Central memory CD8-positive, alpha-beta T cell (primary cell): ENCODE results near the gene ARHGEF38.

Experiments used
- ATAC-seq: fragments of 150-1000 bp; cut with Tn5 transposase; replicated peaks from 2 replicates; pipeline ENCODE4 v1.10.0; 2022; ENCODE audit warnings: mild to moderate bottlenecking, moderate FRiP score, moderate number of reproducible peaks; ENCODE audit not compliant: poor library complexity, severe bottlenecking; ENCODE audit errors: extremely low read depth
- DNase-seq, 2 donors: peaks; one replicate each; pipeline ENCODE4 v3.0.0; 2021; ENCODE audit warnings: low spot score in 2 of 2
- H3K27ac Mint-ChIP-seq: one replicate; pipeline ENCODE4 v1.8.0; 2022; ENCODE audit warnings: low read depth, mild to moderate bottlenecking, moderate library complexity, mixed read lengths
- H3K27me3 Mint-ChIP-seq: one replicate; pipeline ENCODE4 v1.8.0; 2022; ENCODE audit warnings: mixed read lengths
- H3K36me3 Mint-ChIP-seq: one replicate; pipeline ENCODE4 v1.8.0; 2022; ENCODE audit warnings: mild to moderate bottlenecking, moderate library complexity, mixed read lengths; ENCODE audit not compliant: insufficient read depth
- H3K4me1 Mint-ChIP-seq: one replicate; pipeline ENCODE4 v1.8.0; 2022; ENCODE audit warnings: mixed read lengths
- H3K4me3 Mint-ChIP-seq: one replicate; pipeline ENCODE4 v1.8.0; 2022; ENCODE audit warnings: mild to moderate bottlenecking, moderate library complexity, mixed read lengths
- H3K9me3 Mint-ChIP-seq: one replicate; pipeline ENCODE4 v1.8.0; 2022; ENCODE audit warnings: mixed read lengths

The ARHGEF38 gene

DNA sequence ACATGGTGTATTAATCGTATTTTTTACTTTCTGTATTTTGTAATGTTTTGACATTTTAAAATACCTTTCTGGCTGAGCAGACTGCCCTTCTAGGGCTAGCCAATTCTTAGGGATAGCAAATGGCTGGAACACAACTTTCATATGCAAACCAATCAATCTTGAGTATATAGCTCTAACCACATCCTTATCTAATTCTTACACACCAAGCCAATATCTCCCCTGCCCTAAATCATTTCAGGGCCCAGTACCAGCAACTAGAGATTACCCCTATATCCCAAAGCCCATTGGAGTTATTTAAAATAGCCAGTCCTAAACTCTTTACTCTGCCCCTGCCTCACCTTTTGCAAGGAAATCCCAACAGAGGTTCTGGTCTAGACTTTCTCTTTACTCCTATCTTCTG is 97.8 kb downstream of the ARHGEF38 start:
- Mint-ChIP-seq H3K9me3 (no peaks in the 10 kb centered on the region), H3K4me1 (no peaks in the 10 kb centered on the region), H3K36me3 (no peaks in the 10 kb centered on the region), H3K4me3 (no peak overlapping the region), H3K27me3 (peaks cover 38% of the 10 kb centered on the region), H3K27ac (no peak overlapping the region)
- ATAC-seq (no peak), DNase-seq (no peak)

DNA sequence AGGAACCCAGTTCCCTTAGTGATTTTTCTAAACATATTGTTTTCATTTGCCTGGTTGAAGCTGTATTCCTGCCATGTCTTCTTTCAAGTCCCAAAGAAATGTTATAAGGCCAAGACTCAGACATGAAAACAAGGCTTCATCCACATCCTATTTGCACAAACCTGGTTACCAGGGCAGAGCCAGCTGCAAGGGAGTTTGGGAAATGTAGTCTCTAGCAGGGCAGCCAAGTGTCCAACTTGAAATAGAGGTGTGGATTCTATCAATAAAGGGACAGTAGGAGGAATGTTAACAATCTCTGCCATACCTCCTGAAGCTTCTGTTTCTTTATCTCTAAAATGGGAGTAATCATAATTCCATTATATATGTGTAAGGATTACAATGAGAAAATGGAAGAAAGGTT is 99.5 kb downstream of the ARHGEF38 start:
- DNase-seq: no peak
- Mint-ChIP-seq H3K9me3 (no peaks in the 10 kb centered on the region), H3K4me3 (no peak overlapping the region), H3K36me3 (no peaks in the 10 kb centered on the region), H3K27me3 (peaks cover 38% of the 10 kb centered on the region), H3K27ac (no peak overlapping the region), H3K4me1 (no peaks in the 10 kb centered on the region)
- ATAC-seq: no peak

DNA sequence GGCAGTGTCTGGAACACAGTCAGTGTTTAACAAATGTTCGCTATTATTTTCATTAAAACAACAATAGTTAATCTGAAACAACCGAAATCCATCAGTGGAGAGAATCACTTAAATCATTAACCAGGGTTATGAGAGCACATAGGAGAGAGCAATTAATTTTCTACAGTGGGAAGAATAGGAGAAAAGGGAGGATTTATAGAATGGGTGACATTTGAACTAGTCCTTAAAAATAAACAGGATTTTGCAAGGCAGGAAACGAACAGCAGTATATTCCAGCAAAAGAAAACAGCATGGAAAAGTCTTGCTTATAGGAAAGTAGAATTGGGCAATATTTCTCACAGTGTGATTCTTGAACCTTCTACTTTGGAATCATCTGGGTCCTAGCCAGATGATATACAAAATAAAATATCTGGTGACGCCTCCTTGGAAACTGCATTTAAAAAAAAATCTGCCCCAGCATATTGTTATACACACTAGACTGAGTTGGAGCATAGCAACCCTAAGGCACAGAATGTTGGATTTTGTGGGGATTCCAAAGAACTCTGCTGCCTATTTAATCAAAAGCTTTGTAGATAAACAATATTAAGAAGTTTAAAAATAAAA is 100.0 kb downstream of the ARHGEF38 start:
- Mint-ChIP-seq H3K9me3 (no peaks in the 10 kb centered on the region), H3K27ac (no peak overlapping the region), H3K27me3 (peaks cover 38% of the 10 kb centered on the region), H3K4me1 (no peaks in the 10 kb centered on the region), H3K36me3 (no peaks in the 10 kb centered on the region), H3K4me3 (no peak overlapping the region)
- ATAC-seq (no peak), DNase-seq (no peak)

DNA sequence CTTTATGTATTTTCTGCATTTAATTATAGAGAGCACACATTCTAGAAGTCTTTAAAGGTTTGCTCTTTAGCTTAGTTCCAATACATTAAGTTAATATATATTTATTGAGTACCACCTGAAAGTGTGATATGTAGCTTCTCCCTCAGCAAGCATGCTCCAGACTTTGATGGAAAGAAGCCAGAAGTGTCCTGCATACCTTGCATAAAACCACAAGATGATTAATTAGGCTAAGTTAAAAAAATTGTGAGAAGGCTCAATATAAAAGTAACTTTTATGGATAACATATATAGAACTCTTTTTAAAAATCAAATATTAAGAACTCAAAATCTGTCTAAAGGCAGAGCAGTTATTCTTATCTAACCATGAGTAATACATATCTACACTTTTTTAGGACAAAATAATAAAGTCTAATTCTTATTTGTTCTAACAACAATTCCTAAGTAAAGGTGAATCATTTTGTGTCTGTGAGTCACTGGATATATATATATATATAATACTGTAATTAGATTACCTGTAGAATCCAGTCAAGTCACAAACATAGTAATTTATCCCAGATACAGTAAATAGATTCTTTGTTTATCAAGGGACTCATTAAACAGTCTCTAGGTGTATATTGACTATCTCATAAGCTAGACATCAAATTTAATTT is 104.8 kb downstream of the ARHGEF38 start:
- no peaks in the 10 kb centered on the region for H3K4me1 Mint-ChIP-seq

DNA sequence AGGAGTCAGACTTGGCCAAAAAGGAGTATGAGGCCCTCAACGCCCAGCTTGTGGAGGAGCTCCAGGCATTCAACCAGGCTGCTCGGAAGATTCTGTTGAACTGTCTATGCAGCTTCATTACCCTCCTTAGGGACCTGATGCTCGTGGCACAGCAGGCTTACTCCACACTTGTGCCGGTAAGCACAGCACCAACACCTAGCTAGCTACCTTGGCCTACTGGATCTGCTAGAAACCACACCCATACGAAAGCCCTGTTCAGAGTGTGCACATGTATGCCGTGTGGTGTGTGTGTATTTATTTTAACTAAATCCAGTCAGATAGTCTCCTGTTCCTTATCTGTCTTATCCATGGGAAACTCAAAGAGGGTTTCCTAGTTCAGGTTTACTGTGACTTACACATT is 106.8 kb downstream of the ARHGEF38 start:
- no peaks in the 10 kb centered on the region for H3K9me3 Mint-ChIP-seq
- no peak overlapping the region for H3K4me3 Mint-ChIP-seq
- no peak for ATAC-seq

More for the DNA sequence above, 104.8 kb downstream of the ARHGEF38 start:
- Mint-ChIP-seq H3K27me3 (peaks cover 4% of the 10 kb centered on the region), H3K4me3 (no peak overlapping the region), H3K36me3 (peaks cover 2% of the 10 kb centered on the region), H3K27ac (no peak overlapping the region), H3K9me3 (no peaks in the 10 kb centered on the region)
- ATAC-seq (no peak), DNase-seq (no peak)

DNA sequence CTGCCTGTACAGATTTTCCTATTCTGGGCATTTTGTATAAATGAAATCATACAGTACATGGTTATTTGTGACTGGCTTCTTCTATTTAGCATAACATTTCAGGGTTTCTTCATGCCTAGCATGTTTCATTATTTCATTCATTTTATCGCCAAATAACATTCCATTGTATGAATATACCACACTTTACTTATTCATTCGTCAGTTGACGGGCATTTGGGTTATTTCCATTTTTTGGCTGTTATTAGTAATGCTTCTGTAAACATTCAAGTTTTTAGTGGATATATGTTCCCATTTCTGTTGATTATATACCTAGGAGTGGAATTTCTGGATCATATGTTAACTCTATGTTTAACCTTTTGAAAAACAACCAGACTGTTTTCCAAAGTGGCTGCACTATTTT is 108.6 kb downstream of the ARHGEF38 start:
- DNase-seq (no peak), ATAC-seq (no peak)
- Mint-ChIP-seq H3K4me3 (no peak overlapping the region), H3K4me1 (no peaks in the 10 kb centered on the region), H3K27me3 (peaks cover 18% of the 10 kb centered on the region), H3K36me3 (peaks cover 2% of the 10 kb centered on the region), H3K27ac (no peak overlapping the region), H3K9me3 (no peaks in the 10 kb centered on the region)

More for the DNA sequence above, 106.8 kb downstream of the ARHGEF38 start:
- DNase-seq: no peak
- Mint-ChIP-seq H3K27ac (no peak overlapping the region), H3K36me3 (peaks cover 2% of the 10 kb centered on the region), H3K4me1 (no peaks in the 10 kb centered on the region), H3K27me3 (peaks cover 5% of the 10 kb centered on the region)

DNA sequence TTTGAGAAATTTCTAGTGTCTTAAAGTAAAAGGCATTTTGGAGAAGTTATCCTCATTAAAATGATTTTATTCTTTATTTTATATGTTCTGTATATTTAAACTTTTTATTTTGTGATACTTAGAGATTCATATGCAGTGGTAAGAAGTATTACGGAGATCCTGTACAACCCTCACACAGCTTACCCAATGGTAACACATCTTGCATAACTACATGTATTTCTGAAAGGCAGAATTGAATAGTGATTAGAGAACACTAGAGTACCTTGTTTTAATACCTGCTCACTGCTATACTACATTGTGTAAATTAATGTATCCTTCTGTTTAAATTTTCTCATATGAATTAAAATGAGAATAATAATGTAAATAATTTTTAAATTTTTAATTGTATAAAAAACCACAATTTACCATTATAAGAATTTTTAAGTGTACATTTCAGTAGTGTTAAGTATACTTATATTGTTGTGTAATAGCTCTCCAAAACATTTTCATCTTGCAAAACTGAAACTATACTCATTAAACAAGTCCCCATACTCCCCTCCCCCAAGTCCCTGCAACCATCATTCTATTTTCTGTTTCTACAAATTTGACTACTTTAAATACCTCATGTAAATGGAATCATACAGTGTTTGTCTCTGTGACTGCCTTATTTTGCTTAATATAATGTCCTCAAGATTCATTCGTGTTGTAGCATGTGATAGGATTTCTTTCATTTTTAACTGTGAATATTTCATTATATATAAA is 110.7 kb downstream of the ARHGEF38 start:
- H3K27ac Mint-ChIP-seq: no peak overlapping the region
- peaks cover 29% of the 10 kb centered on the region for H3K27me3 Mint-ChIP-seq
- peaks cover 2% of the 10 kb centered on the region for H3K36me3 Mint-ChIP-seq
- DNase-seq (no peak), ATAC-seq (no peak)
- H3K9me3 Mint-ChIP-seq: no peaks in the 10 kb centered on the region
- no peaks in the 10 kb centered on the region for H3K4me1 Mint-ChIP-seq
- H3K4me3 Mint-ChIP-seq: no peak overlapping the region

DNA sequence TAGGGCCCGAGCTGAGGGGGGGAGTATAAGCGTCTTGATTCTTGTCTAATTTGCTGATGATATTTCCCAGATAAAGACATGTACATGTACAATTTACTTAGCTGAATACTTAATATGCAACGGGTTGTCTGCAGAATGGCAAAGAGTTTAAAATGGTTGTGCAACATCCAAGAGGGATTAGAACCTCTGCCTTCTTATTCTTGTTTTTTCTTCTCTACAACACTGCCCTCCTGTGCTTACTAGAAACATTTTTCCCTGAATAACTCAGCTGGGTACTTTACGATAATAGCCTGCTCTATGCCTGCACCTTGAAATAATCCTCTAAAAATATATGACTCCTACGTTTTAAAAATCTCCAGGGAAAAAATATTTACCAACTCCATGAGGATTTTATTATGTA is 114.3 kb downstream of the ARHGEF38 start:
- no peak for DNase-seq

DNA sequence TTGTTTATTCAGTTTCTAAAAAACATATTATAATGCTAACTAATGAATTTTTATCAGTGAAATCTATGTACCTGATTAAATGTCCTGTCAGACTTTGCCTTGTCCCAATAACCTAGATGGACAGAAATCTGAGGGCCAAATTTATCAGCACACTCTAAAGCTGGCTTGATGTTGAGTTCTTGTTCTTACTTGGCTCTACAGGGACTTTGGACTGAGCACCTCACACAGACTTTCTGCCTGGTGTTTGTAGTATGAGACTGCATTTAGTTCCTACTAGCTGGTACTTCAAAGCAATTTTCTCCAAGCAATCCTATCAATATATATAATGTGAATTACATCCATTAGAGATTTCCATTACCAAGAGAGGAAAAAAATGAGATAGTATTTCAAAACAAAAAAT is 118.3 kb downstream of the ARHGEF38 start:
- no peaks in the 10 kb centered on the region for H3K9me3 Mint-ChIP-seq
- no peak overlapping the region for H3K27ac Mint-ChIP-seq
- H3K27me3 Mint-ChIP-seq: peaks cover 63% of the 10 kb centered on the region
- H3K4me1 Mint-ChIP-seq: no peaks in the 10 kb centered on the region
- DNase-seq (no peak), ATAC-seq (no peak)
- no peak overlapping the region for H3K4me3 Mint-ChIP-seq
- H3K36me3 Mint-ChIP-seq: no peaks in the 10 kb centered on the region

More for the DNA sequence above, 114.3 kb downstream of the ARHGEF38 start:
- Mint-ChIP-seq H3K4me3 (no peak overlapping the region), H3K36me3 (no peaks in the 10 kb centered on the region), H3K9me3 (no peaks in the 10 kb centered on the region), H3K27me3 (peaks cover 50% of the 10 kb centered on the region), H3K27ac (no peak overlapping the region), H3K4me1 (no peaks in the 10 kb centered on the region)
- no peak for ATAC-seq

DNA sequence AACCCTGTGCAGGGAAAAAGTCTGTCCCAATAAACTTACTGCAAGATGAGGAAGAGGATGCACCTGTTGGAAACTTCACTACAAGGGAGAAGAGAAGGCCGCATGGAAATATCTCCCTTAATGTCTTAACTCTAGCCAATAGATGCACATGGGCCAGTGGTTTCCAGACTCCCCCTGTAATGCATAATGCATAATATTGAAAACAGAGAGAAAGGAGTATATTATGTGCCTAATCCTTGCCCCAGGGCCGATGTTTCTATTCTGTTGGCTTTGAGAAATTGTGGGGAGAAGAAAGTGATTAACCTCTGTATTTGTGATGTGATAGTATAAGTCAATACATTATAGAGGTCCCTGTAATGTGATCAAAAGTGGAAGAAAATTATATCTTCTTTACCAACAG is 118.9 kb downstream of the ARHGEF38 start:
- no peak for ATAC-seq
- no peaks in the 10 kb centered on the region for H3K36me3 Mint-ChIP-seq
- no peaks in the 10 kb centered on the region for H3K4me1 Mint-ChIP-seq
- H3K4me3 Mint-ChIP-seq: no peak overlapping the region
- no peaks in the 10 kb centered on the region for H3K9me3 Mint-ChIP-seq
- DNase-seq: no peak
- H3K27me3 Mint-ChIP-seq: peaks cover 57% of the 10 kb centered on the region
- no peak overlapping the region for H3K27ac Mint-ChIP-seq

DNA sequence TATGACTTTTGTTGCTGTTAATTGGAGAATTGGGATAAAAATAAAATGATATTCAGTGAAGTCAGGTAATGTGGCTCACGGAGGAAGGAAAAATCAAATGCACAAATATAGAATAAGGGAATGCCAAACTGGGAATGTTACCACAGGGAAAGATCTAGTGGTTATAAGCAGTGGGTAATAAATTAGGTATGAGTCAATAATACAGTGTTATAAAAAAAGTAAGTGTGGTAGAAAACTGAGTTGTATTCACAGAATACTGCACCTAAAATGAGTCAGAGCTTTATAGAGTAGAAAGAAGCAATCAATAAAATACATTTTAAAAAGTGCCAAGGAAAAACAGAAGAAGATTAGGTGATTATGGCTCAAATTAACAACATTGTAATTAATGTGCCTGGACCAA is 121.6 kb downstream of the ARHGEF38 start:
- peaks cover 46% of the 10 kb centered on the region for H3K27me3 Mint-ChIP-seq
- H3K27ac Mint-ChIP-seq: no peak overlapping the region
- no peaks in the 10 kb centered on the region for H3K36me3 Mint-ChIP-seq
- no peaks in the 10 kb centered on the region for H3K9me3 Mint-ChIP-seq
- DNase-seq: no peak
- no peak overlapping the region for H3K4me3 Mint-ChIP-seq
- no peaks in the 10 kb centered on the region for H3K4me1 Mint-ChIP-seq
- ATAC-seq: no peak

DNA sequence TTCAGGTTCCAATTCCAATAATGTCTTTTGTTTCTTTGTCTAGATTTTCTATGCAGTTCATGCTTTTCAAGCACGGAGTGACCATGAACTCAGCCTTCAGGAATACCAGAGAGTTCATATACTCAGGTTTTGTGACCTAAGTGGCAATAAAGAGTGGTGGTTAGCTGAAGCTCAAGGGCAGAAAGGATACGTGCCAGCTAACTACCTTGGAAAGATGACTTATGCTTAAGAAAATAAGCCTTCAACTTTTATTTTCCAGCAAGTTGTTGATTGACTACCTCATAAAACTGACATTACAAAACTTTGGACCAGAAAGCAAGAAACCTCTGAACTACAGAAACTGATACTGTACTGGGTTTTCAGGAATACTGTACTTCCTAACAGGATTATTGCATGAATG is 125.3 kb downstream of the ARHGEF38 start:
- DNase-seq (no peak), ATAC-seq (no peak)
- H3K36me3 Mint-ChIP-seq: peaks cover 8% of the 10 kb centered on the region
- H3K4me1 Mint-ChIP-seq: no peaks in the 10 kb centered on the region
- no peaks in the 10 kb centered on the region for H3K9me3 Mint-ChIP-seq
- H3K4me3 Mint-ChIP-seq: no peak overlapping the region
- H3K27ac Mint-ChIP-seq: no peak overlapping the region
- peaks cover 18% of the 10 kb centered on the region for H3K27me3 Mint-ChIP-seq

DNA sequence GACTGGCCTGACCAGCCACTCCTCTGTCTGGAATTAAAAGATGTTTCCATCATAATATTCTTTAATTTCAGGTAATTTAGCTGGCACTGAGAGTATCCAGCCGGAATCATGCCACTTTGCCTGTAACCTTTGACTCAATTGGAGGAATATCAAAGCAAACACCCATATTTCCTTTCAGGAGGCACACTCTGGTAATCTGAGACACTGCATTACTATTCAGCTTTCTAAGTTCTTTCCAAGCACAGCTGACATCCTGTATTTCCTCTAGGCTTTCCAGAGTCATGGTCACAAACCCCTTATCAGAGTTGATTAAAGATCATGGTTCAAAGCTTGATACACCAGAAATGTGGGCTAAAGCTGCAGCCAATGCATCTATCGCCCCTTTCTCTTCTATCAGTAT is 126.8 kb downstream of the ARHGEF38 start:
- Mint-ChIP-seq H3K4me3 (no peak overlapping the region), H3K4me1 (no peaks in the 10 kb centered on the region), H3K27ac (no peak overlapping the region), H3K27me3 (peaks cover 3% of the 10 kb centered on the region), H3K9me3 (no peaks in the 10 kb centered on the region), H3K36me3 (peaks cover 18% of the 10 kb centered on the region)
- DNase-seq (no peak), ATAC-seq (no peak)
